HepG2 (cell line): ENCODE results near the gene DLG2.

ENCODE experiments used
- MAFF ChIP-seq: IDR thresholded peaks from 2 replicates; pipeline ENCODE4 v1.6.1; 2011; ENCODE audit warnings: low read depth, low read length, improper control_type of control experiment
- MYPOP ChIP-seq: sonication (generic); formaldehyde crosslinking; IDR thresholded peaks from 2 replicates; pipeline ENCODE4 v1.8.1; 2023; ENCODE audit warnings: mild to moderate bottlenecking, moderate library complexity, missing genetic modification reagents
- ZNF263 ChIP-seq: sonication (generic); formaldehyde crosslinking; IDR thresholded peaks from 2 replicates; pipeline ENCODE4 v1.4.0; 2020; ENCODE audit warnings: missing genetic modification reagents

DNA sequence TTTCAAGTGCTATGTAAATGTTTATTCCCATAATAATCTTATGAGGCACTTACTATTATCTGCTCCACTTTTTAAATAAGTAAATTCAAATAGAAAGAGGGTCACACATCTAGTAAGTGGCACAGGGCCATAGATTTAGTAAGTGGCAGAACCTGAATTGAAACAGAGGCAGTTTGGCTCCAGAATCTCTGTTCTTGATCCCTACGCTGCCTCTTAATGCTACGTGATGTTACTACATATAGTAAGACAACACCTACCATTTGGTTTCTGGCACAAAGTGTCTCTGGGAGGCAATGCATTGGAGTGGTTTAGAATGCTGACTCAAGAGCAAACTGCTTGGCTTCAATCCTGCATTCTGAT lies 1018.3 kb downstream of the DLG2 start:
- no peak for TF ChIP-seq ZNF263 (CRISPR knock-in tag)
- no peak for TF ChIP-seq MYPOP (CRISPR knock-in tag)
- TF ChIP-seq MAFF, result no peak
